Retina (tissue), 1 donor: ENCODE results near the gene AUTS2.
"Not testable (repeated sequence)": the region's sequence is repeated elsewhere in the genome, so short reads cannot be mapped to it uniquely, and the experiment has no call there.

ENCODE experiments used
- DNase-seq: peaks from one replicate; pipeline ENCODE4 v3.0.0-alpha.2; 2016

AUTS2 gene

GRCh38 chr7:70343519-70343918 is 745.2 kb downstream of the AUTS2 start:
- no peak for DNase-seq

DNA sequence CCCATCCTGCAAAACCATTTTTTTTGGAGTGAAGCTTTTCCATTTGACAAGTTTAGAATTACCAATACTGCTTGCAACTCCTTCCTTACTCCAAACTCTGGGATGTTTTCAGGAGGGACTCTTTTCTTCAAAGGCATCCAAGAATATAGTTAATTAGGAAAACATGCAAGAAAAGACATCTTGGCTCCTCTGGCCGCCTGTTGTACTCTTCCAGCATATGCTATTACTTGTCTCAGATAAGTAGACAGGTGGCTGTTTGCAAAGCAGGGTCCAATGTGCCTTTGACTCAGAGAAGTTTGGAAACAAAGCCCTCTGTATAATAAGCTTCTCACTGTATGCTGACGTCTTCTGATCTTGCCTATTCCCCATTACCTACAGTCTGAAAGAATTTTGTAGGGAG is 746.5 kb downstream of the AUTS2 start:
- no peak for DNase-seq

DNA sequence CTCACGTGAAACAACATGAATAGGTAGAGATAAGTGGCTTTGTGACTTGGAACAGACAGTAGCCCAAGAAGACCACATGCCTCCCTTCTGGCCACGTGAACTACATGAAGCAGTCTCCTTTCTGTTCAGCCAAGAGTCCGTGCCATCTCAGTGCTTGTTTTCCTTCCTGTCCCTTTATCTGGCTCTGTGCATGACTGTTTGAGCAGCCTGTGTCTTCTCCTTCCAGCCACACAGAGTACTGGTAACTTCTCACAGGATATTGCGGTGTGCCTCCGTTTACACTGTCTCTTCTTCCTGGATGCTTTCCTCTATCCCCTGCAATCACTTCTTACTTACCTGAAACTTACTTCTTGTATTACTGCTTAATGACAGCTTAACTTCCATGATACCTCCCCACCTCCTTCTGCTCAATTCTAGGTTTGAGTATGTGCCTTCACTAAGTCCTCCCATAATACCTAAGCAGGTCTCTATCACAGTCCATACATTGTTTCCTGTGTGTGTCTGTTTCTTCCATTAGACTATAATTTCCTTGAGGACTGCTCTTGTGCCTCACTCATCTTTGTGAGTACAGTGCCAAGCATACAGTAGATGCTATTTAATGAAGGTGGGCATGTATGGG is 748.7 kb downstream of the AUTS2 start:
- DNase-seq, result no peak

DNA sequence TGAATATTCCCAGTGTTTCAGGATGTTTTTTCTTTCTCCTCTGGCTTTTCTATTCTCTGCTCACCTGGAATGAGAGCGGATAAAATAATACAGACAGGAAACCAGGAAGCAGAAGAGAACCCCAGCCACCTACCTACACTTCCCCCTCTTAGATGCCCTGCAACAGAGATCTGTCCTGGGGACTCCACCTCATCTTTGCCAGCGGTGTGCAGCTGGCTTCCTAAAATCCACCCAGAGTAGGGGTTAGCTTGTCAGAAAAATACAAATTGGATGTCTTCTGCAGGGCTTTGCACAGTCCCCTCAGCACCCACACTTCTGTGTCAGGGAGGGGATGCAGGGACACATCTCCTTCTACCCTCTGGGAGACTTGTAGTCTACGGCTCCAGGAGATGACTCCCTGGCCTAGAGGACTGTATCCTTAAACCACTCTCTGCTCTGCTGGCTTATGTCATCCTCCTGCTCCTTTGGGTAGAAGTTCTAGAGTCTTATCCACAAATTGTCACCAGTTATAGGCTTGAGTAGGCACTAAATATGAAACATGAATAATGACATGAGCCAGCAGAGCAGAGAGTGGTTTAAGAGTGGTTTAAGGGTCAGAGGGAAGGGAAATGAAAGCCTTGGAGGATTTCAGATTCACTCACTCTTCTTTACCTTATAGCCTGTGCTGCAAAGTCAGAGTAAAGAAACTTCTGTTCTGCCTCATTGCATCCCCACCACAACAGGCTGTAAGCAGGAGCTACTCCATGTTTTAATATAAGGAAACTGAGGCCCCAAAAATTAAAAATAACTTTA is 749.4 kb downstream of the AUTS2 start:
- no peak for DNase-seq

GRCh38 chr7:70349031-70349430 is 750.8 kb downstream of the AUTS2 start:
- DNase-seq, result no peak

DNA sequence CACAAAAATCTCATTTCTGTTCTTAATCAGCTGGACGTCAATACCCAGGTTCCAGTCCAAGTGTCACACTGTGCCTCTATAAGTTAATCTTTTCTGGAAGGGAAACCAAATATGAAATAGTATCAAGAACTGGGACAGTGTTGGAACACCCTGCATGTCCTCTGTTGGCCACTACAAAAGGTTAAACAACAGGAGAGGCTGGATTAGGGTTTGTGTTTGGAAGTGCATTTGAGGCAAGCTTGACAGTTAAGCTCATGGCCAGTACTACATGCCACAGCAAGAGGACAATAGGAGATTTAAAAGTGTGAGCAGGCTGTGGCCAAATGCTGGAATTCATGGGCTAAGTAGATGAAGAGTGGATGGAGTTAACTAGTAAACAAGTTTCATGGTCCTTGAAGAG is 751.5 kb downstream of the AUTS2 start:
- DNase-seq, result no peak

GRCh38 chr7:70352088-70352487 is 753.8 kb downstream of the AUTS2 start:
- DNase-seq, result no peak

- DNase-seq, result no peak
Observed at GRCh38 chr7:70352906-70353305, 754.6 kb downstream of the AUTS2 start.

DNA sequence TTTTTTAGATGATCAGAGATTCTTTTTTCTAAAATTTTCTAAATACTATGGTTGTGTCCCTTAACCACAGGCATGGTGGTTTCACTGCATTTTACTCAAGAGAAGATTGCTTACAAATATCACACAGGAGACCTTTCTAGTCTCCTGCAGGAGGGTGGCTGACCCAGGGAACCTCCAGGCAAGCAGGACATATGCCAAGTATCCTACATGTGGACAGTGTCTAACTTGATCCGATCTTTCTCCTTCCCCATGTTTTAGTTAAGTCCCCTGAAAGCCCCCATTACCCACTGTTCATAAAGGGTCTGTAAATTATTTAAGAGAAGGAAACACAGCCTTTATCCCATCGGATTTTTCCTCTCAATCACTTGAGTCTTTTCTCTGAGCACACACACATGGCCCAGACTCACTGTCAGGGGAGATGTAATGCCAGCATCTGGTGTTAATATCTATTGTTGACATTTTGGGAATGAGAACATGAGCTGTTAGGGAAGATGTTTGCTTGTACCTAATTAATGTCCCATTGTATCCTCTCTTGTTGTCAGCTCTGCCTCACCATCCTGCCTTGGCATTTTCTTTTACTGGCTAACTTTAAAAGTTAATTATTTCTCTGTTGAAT is 755.2 kb downstream of the AUTS2 start:
- no peak for DNase-seq

- no peak for DNase-seq
Observed at GRCh38 chr7:70353946-70354335, 755.7 kb downstream of the AUTS2 start.

GRCh38 chr7:70354409-70355169 is 756.3 kb downstream of the AUTS2 start:
- DNase-seq, result no peak

GRCh38 chr7:70355198-70356020 is 757.1 kb downstream of the AUTS2 start:
- DNase-seq, result peak; percentile 48

DNA sequence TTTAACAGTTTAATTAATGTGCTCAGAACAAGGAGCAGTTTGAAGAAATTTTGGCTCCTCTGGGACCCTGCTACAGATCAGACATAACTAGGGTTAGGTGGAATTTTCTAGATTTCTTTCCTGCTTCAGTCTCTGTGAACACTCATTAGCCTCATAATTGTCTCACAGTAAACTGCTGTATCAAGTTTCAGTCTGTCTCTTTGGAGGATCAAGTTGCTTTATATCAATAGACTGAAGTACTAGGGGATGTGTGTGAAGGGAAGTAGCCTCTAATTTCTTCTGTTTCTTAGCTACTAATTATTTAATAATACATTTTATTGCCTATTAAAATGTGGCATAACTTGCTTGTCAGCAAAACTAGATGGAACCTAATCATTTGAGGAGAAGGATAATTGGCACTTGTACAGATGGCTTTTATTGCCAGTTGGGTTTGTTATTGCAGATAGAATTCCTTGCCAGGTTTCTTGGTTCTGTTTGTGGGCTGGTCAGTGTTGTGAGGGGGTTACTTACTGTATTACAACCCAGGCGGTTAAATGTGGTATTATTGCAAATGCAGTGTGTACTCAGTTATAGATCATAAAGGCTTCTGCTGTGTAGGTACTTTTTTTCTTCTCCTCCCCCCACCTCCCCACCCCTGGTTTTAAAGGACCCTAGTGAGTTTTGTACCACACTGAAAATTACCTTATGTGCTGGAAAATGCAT is 758.0 kb downstream of the AUTS2 start:
- DNase-seq, result no peak

DNA sequence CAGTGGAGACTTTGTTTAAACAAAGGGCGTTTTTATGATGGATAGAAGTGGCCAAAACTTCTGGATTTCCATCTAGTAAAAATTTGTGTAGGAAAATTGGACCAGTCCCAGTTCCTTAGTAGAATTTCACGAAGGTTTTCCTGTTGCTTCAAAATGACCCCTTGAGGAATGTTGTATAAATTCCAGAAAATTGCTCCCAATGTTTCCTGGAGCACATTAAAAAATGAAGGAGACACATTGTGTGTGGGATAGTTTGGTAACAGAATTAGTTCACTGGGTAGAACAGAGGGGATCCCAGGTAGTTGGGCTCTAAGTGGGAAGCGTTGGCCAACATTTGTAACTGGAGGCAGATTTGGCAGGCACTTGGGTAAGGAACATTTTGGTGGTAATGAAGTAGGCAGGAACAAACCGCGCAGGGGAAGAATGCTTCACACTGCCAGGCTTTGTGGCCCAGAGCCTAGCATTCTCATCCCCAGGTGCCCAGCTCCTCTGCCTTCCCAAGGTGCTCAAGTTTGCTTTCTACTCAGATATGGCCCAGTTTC is 758.6 kb downstream of the AUTS2 start:
- no peak for DNase-seq

- DNase-seq, result no peak
Observed at GRCh38 chr7:70360557-70360956, 762.3 kb downstream of the AUTS2 start.

DNA sequence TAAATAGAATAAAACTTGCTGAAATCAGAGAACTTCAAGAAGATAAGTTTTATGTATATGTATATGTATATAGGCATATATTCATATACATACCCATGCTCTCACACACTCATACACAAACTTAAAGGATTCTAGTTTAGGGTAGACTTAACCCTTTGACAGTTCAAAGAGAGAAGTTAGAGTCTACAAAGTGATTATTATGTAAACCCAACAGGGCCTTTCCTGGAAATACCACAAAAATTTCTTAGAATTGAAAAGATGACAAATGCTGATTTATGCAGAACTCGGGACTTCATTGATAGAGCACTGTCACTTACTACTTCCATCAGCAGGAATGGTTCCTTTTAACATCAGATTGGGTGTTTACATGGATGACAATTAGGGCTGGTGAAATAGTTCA is 763.5 kb downstream of the AUTS2 start:
- DNase-seq, result no peak

DNA sequence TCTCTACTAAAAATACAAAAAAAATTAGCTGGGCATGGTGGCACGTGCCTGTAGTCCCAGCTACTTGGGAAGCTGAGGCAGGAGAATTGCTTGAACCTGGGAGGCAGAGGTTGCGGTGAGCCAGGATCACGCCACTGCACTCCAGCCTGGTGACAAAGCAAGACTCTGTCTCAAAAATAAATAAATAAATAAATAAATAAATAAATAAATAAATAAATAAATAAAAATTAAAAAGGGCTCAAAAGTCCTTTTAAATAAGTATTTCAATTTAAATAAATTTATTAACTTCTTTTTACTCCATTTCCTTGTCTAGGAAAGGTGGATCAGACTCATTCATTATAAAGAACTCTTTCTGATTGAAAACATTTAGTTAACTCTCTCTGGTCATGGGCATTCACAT is 766.1 kb downstream of the AUTS2 start:
- not testable (repeated sequence) for DNase-seq

DNA sequence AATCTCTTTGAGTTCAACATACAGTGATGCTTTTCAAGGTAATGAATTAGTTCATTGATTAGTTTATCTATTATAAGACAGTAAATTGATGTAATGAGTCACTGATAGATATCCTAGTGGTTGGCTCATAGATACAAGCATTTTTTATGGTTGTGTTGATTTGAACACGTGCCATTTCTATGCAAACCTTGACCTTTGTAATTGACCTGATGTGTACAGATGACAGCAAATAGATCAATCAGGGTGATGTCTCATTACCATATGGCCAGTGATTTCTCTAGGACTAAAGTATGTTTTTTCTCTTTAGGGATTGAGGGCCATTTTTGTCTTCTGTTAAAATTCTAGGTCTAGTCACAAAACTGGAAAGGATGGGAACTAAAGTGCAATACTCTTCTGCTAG is 773.4 kb downstream of the AUTS2 start:
- DNase-seq, result no peak

DNA sequence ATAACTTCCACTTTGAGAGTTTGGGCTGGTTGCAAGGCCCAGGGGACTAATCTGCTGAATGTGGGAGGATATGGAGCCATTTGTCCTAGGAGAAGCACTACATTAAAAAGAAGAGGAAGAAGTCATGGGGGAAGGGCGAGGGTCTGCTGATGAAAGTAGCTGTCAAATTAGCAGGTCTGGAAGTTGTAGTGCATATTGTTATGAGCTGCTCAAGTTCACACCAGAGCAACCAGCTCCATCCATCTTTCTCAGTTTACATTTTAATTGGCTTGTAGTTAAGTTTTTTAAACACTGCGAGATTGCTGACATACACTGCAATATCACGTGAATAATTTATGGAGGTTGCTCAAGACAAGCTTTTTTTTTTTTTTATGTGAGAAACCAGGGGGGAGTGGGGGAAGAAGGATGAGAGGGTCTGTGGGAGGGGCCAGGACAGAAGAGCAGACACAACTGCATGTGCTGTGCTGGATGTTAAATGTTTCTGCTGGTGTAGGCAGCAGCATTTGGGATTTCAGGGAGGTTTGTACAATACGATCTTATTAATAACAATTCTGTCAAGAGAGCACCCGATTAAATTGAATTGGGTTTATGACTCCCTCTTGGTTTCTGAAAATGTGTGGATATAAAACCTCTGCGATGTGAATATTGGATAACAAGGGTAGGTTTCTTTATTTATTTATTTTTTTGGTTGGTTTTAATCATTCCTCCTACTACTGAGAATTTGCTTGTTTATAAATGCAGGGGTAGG is 774.7 kb downstream of the AUTS2 start:
- peak; percentile 50 for DNase-seq

DNA sequence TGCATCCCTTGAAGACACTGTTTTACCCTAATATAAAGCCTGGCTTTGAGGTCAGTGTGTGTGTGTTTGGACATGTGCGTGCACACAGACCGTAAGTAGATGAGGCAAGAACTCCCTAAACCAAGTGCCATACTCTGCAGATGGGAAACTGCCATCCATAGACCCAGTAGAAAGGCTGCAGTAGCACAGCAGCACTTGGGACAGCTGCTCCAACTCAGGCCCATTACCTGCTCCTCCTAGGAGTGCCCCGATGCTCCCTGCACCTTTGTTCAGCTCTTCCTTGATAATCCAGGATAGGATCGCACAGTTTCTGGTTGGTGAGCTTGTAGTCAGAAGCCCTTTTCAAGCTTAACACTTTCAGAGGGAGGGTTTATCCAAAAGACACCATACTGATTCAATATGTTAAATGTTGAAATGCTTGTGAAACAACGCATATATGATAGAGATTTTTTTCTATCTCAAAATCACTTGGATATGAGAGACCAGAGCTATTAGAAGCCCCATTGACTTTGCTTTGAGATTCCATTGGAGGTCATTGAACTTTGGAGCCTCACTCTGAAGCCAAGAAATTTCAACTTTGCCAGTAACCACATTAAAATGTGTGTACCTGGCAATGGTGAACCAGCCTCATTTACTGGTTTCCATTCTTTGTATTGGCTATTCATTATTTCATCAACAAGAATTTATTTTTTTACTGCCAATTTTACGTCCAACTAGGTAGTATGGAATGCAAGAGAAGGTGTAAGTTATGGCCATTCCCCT is 776.7 kb downstream of the AUTS2 start:
- no peak for DNase-seq
